Gastrocnemius medialis (tissue), 4 donors: ENCODE measurements around the gene CTCF.
"Not testable (repeated sequence)": the region's sequence is repeated elsewhere in the genome, so short reads cannot be mapped to it uniquely, and the experiment has no call there.

Source experiments
- POLR2A ChIP-seq, 2 donors: fragments of 450-650 bp; IDR thresholded peaks; one replicate each; pipeline ENCODE4 v1.6.1; 2017; ENCODE audit warnings: antibody characterized with exemption in 2 of 2, mild to moderate bottlenecking in 2 of 2, moderate library complexity in 2 of 2
- TF ChIP-seq, protein P1 (sequence below), 5 experiments: fragments of 450-650 bp in 3 of 5; fragments of 200-600 bp in 2 of 5; sonication (generic) in 2 of 5; IDR thresholded peaks in 4 of 5; conservative IDR thresholded peaks in 1 of 5; 1 replicate in 4 of 5; 2 replicates in 1 of 5; pipeline ENCODE4 v1.5.1; 2016 to 2019; ENCODE audit warnings: antibody characterized with exemption in 5 of 5, mild to moderate bottlenecking in 3 of 5, moderate library complexity in 3 of 5

DNA sequence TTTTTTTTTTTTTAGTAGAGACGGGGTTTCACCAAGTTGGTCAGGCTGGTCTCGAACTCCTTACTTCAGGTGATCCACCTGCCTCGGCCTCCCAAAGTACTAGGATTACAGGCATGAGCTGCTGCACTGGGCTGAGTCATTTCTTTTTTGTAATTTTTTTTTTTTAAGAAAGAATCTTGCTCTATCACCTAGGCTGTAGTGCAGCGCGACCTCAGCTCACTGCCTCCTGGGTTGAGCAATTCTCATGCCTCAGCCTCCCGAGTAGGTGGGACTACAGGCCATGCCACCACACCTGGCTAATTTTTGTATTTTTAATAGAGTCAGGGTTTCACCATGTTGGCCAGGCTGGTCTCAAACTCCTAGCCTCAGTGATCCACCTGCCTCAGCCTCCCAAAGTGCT, 28.3 kb upstream of the CTCF start:
- TF ChIP-seq, protein P1, sequence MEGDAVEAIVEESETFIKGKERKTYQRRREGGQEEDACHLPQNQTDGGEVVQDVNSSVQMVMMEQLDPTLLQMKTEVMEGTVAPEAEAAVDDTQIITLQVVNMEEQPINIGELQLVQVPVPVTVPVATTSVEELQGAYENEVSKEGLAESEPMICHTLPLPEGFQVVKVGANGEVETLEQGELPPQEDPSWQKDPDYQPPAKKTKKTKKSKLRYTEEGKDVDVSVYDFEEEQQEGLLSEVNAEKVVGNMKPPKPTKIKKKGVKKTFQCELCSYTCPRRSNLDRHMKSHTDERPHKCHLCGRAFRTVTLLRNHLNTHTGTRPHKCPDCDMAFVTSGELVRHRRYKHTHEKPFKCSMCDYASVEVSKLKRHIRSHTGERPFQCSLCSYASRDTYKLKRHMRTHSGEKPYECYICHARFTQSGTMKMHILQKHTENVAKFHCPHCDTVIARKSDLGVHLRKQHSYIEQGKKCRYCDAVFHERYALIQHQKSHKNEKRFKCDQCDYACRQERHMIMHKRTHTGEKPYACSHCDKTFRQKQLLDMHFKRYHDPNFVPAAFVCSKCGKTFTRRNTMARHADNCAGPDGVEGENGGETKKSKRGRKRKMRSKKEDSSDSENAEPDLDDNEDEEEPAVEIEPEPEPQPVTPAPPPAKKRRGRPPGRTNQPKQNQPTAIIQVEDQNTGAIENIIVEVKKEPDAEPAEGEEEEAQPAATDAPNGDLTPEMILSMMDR (IDR thresholded peaks at IDR 0.05 in 4 of 5, conservative IDR thresholded peaks at IDR 0.05 in 1 of 5) = not testable (repeated sequence)
- TF ChIP-seq POLR2A (IDR thresholded peaks at IDR 0.05) = not testable (repeated sequence)
